HG03175 (cell line): ENCODE data around the gene FYCO1.

ENCODE experiments used
- ATAC-seq: cut with Tn5 transposase; IDR thresholded peaks from one replicate; pipeline ENCODE4 v1.9.1; 2021; ENCODE audit warnings: mild to moderate bottlenecking, moderate library complexity; ENCODE audit not compliant: unreplicated experiment

FYCO1 gene

GRCh38 chr3:45890405-45890804, 105.2 kb downstream of the FYCO1 start:
- ATAC-seq: no peak

DNA sequence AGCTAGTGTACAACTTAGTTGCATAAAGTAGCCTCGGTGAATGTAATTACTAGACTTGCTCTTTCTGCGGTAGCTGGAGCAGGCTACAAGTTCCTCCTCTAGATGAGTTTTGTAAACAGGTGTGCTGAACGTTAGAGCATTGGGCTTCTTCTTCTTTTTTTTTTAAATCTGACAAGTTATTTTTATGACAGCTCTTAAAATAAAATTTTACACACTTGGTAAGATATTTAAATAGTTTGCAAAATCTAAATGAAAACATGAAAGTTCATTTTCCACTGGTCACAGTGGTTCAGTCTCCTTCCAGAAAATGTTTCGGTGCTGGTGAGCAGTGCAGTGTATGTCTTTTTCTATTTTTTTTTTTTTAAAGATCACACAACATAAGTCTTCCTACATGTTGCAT, 106.3 kb downstream of the FYCO1 start:
- no peak for ATAC-seq

DNA sequence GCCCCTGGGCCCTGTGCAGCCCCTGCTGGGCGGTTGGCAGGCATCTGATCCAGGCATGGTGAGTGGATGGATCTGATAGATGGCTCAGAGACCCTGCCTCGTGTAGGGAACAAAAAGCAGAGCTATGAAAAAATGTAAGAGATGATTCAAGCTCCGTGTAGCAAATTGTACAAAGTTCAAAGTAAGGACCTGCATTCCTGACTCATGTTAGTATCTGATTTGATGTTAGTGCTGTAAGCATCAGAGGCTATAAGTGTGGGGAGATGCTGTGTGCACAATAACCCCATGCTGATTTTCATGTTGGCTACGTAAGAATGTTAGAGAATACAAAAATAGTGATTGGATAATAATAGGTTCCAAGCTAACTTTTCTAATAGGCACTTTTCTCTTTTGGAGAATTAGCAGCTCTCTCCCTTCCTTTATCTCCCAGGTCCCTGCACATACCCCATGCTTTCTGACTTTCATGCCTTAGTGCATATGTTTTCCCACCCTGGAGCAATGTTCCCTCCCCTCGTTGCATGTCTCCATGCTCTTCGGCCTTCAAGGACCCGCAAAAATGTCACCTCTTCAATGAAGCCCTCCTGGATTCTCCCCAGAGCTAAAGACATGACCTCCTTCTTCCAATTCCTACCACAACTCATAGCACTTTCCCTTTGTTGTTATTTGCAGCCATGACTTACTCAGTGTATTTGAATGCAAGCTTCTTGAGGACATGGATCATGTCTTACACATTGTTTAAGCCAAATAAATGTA, 107.7 kb downstream of the FYCO1 start:
- no peak for ATAC-seq

GRCh38 chr3:45887285-45887684, 108.3 kb downstream of the FYCO1 start:
- ATAC-seq: no peak

GRCh38 chr3:45885979-45886705, 109.5 kb downstream of the FYCO1 start, which contains the start of gene CCR9:
CCR9 (plus strand) TSS chr3:45886543; CDS start chr3:45894934, 8,391 bp downstream.
- no peak for ATAC-seq

- no peak for ATAC-seq
These were observed 111.0 kb downstream of the FYCO1 start for GRCh38 chr3:45884368-45885201.

- no peak for ATAC-seq
These were observed 114.3 kb downstream of the FYCO1 start for GRCh38 chr3:45881078-45882022.

DNA sequence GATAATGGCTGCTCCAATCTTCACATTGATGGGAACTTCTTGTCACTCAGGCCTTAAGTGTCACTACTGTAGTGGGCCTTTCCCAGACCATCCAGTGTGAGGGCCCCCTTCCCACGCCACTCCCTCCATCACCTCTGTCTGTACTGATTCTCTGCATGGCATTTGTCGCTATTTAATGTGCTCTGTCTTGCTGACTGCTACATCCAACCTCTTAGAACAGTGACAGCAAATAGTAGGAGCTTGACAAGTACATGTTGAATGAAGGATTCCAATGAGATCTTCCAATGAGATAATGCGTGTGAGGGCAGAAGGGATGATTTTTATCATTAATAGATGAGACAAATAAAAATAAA, 114.9 kb downstream of the FYCO1 start:
- no peak for ATAC-seq

- ATAC-seq: no peak
These were observed 117.5 kb downstream of the FYCO1 start for GRCh38 chr3:45878124-45878523.

GRCh38 chr3:45874677-45875346, 120.8 kb downstream of the FYCO1 start:
- no peak for ATAC-seq

GRCh38 chr3:45873638-45874037, 122.0 kb downstream of the FYCO1 start:
- ATAC-seq: no peak

DNA sequence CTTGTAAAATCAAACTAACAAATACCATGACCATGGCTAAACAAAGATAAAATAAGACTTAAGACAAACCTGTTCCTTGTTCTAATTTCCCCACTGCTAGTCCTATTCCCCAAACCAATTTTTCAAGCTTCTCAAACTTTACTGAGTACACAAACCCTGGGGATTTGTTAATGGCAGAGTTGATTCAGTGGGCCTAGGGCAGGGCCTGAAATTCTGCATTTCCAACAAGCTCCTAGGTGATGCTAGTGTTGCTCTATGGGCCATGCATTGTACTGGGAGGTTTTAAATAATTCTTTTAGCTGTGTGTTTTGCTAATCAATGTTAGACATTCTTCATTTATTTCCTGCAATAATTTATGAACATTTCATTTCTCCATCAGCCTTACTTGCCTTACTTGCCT, 122.6 kb downstream of the FYCO1 start:
- no peak for ATAC-seq

- no peak for ATAC-seq
These were observed 123.1 kb downstream of the FYCO1 start for GRCh38 chr3:45872569-45872968.

GRCh38 chr3:45871780-45872179, 123.8 kb downstream of the FYCO1 start:
- ATAC-seq: no peak

DNA sequence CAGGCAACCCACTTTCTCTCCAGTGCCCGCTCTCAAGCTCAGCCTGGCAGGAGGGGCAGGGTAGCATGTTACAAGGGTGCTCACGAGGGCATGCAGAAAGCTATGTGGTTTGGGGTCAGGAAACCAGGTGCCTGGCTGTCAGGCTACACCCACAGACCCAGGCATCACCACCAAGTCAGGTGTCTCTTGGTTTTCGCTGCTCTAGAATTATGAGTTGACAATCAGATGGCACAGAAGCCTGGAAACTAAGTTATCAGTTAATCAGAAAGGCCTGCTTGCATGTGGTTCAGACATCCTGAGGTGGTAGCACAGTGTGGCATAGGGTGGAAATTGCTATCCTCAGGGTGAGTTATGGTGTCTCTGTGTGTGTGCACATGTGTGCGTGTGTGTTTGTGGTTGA, 125.5 kb downstream of the FYCO1 start:
- no peak for ATAC-seq

GRCh38 chr3:45869638-45870037, 126.0 kb downstream of the FYCO1 start:
- ATAC-seq: no peak

GRCh38 chr3:45868650-45869049, 127.0 kb downstream of the FYCO1 start:
- no peak for ATAC-seq

DNA sequence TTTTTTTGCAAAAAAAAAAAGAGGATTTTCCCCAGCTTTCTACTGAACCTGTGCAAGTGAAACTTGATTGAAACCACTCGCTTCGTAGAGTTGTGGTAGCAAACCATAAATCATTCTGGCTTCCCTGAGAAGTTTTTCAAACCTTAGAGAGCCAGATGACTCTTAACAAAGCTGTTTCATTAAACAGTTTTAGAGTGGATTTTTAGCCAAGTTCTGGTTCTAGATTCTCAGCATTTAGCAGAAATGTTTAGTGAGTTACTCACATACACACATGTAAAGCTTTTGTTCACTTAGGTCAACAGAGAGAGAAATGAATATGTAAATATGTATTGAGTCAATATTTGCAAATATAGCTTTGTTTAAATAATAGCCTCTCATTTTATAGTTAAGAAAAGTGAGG, 127.4 kb downstream of the FYCO1 start:
- ATAC-seq: no peak
